HG02571 (cell line): ENCODE measurements around the gene HOXA13.

Experiments
- ATAC-seq: cut with Tn5 transposase; IDR thresholded peaks from one replicate; pipeline ENCODE4 v1.9.1; 2021; ENCODE audit warnings: mild to moderate bottlenecking, moderate library complexity; ENCODE audit not compliant: unreplicated experiment

The HOXA13 gene

GRCh38 chr7:27237735-27238334, 37.9 kb upstream of the HOXA13 start:
- no peak for ATAC-seq

GRCh38 chr7:27235387-27236311, 35.8 kb upstream of the HOXA13 start:
- ATAC-seq, result no peak

DNA sequence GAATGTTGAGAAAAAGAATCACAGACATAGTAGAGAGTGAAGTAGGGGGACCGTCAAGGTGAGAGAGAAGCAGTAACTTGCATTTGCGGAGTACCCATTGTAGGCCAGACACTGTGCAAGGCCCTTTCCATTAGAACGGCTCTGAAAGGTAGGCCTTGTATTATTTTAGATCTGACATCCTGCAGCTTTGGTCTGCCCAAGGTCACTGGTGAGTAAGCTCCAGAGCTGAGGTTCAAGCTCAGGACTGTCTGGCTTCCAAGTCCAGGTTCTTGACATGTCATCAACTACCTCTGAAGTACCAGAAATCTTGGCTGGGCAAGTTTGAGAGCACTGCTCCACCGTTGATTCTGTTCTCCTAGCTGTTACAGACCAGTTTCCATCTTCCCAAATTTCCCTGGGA, 29.6 kb upstream of the HOXA13 start:
- no peak for ATAC-seq

- no peak for ATAC-seq
Observed at GRCh38 chr7:27224983-27225934, 25.4 kb upstream of the HOXA13 start.

- ATAC-seq, result no peak
Observed at GRCh38 chr7:27223941-27224575, 24.2 kb upstream of the HOXA13 start.

DNA sequence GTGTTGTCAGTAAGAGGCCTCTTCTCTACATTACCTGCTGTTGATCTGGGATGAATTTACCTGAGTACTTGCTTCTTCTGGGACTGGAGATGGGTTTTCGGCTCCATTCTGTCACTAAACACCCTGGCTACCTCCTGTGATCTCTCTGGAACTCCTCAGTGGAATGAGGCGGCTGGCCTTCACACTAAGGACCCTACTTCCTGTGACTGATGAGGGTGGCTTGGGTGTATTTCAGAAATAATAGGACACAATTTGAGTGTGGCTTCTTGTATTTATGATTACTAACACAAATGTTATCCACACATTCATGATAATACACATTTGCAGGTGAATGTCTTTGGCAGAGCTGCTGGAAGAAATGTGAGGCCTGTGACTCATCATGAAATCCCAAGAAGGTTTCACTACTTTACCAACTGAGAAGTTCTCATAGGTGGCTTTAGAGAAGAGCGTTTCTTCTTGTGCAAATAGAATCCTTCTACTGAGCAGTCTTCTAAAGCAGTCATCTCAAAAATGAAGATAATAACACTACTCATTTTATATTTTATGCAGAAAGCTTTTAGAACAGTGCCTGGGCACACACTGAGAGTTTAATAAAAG, 21.4 kb upstream of the HOXA13 start:
- ATAC-seq, result no peak

DNA sequence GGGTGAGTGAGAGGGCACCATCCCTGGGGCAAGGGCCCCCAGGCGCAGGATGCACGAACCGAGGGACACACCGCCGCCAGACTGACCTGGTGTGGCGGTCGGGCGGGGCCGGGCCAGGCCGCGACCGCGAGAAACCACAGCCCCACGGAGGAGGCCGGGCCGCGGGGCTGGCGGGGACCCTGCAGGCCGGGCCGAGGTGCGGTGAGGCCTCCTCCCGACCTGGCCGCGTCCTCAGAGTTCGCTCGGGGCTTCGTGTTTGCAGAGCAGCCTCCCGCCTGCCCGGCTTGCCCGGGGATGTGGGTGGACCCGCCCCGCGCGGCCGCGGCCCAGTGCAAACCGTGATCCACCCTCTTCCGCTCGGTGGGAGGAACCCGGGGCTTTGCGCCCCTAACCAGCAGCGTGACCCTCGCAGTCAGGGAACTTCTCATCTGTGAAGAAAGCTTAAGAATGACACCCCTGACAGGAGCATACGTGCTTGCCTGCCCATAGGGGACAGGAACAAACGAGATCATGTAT, 20.6 kb upstream of the HOXA13 start:
- ATAC-seq, result no peak

DNA sequence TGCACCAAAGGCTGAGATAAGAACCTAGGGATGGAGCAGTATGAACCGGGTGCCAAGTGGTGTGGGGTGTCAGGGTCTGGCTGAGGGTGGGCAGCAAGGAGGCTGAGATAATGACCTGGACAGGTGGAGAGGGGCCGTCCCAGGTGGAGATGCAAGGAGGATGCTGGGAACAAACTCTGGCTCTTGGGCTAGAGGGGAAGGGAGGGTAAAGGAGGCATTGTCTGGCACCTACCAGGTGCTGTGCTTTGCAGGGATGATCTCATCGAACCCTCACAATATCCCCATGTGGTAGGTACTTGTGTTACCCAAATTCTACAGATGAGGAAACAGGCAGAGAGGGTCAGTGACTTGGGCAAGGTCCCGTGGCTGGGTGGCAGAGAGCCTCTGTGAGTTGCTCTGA, 19.9 kb upstream of the HOXA13 start:
- no peak for ATAC-seq

- ATAC-seq, result no peak
Observed at GRCh38 chr7:27217951-27218350, 18.1 kb upstream of the HOXA13 start.

DNA sequence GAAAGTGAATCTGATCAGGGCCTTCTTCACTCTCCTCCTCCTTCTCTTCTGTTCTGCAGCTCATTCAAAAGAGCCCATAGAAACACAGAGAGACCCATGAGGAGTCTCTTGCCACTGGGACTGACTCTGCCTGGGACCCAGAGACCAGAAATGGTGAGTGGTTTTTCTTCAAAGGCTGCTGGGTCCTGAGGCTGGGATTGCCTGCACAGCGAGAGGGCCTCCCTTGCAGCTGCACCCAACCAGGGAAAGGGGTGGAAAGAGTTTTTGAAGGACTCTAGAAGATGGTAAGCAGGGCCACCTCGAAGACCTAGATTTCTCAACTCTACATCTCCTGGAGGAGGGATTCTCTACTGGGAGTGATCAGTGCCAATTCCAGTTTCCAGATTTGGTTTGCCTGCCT, 15.5 kb upstream of the HOXA13 start:
- no peak for ATAC-seq

GRCh38 chr7:27214239-27214950, 14.5 kb upstream of the HOXA13 start:
- no peak for ATAC-seq

GRCh38 chr7:27213433-27214238, 13.7 kb upstream of the HOXA13 start:
- no peak for ATAC-seq

GRCh38 chr7:27212497-27213432, 12.9 kb upstream of the HOXA13 start:
- no peak for ATAC-seq

- no peak for ATAC-seq
Observed at GRCh38 chr7:27211764-27212204, 11.9 kb upstream of the HOXA13 start.

- ATAC-seq, result no peak
Observed at GRCh38 chr7:27211084-27211446, 11.2 kb upstream of the HOXA13 start.

GRCh38 chr7:27210441-27211083, 10.7 kb upstream of the HOXA13 start:
- no peak for ATAC-seq

- no peak for ATAC-seq
Observed at GRCh38 chr7:27209933-27210440, 10.1 kb upstream of the HOXA13 start.
